Activated CD4-positive, alpha-beta T cell treated with anti-CD3 and anti-CD28 coated beads, Interleukin-2, amount 50 U/mL, for 16 hours (primary cell): ENCODE results near the gene PCBP2.
"Not testable (repeated sequence)": the region's sequence is repeated elsewhere in the genome, so short reads cannot be mapped to it uniquely, and the experiment has no call there.

Source experiments
- DNase-seq: peaks from one replicate; pipeline ENCODE4 v3.0.0-alpha.2; 2020

The PCBP2 gene

DNA sequence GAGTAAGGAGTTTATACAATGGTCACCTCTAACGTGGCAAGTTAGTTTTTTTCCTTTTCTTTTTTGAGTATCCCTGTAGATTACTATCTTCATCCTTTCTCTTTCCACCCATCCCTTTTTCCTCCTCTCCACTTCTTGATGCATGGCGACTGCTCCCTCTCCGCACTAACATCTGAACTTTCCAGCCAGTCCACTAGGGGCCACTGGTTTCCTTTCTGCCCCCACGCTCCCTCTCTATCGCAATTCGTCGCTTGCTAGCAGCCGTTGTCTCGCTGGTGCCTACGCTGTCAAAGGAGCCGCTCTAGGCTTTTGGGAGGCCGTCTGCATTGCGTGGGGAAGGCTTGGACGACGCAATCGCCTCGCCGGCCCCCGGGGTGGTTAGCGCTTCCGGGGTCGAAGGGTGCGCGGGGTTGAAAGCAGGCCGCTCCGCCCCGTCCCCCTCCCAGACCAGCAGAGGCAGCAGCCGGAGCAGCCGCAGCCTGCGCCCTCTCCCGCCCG, at the start of gene PCBP2:
PCBP2 (plus strand) TSS at position 442 of the 498 bp plus-strand sequence. CDS start 2,699 bp downstream, outside the sequence.
- peak; percentile 99 for DNase-seq

DNA sequence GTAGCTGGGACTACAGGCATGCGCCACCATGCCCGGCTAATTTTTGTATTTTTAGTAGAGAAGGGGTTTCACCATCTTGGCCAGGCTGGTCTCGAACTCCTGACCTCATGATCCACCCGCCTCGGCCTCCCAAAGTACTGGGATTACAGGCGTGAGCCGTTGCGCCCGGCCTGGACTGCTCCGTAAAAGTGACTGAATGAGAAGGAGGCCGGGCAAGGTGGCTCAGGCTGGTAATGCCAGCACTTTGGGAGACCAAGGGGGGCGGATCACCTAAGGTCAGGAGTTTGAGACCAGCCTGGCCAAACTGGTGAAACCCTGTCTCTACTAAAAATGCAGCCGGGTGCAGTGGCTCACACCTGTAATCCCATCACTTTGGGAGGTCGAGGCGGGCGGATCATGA, 49.6 kb upstream of the PCBP2 start:
- not testable (repeated sequence) for DNase-seq

- DNase-seq = no peak
Measured at GRCh38 chr12:53402871-53403270, 49.0 kb upstream of the PCBP2 start.

- DNase-seq = no peak
Measured at GRCh38 chr12:53410951-53411350, 41.0 kb upstream of the PCBP2 start.

DNA sequence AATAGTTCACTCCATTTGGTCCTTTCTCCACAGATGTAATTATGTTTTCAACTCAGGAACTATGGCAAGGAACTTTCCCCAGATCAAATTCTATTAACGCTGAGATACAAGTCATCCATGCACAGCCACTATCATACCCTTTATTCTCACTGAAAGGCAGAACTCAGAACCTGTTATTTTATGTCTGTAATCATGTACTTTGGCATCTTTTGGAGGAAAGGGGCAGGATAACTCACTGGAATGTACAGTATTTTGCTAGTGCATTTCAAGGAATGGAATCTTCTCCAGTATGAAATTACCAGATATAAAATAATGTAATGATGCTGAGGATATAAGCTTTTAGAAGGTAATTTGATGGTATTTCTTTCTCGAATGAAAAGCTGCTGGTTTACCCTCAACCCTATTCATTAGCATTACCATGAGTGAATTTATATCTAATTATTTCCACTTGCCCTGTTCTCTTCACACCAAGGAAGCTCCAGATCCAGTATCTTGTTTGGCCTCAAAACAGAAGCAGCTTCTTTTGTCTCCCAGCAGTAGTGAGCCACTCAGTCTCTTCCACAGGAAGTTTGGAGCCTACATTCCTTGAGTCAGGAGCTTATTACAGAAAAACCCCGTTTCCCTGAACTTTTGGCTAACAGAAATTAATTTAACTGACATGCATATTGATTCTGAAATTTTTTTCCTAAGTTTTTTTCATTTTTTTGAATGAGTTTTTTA, 38.3 kb upstream of the PCBP2 start:
- DNase-seq = no peak

DNA sequence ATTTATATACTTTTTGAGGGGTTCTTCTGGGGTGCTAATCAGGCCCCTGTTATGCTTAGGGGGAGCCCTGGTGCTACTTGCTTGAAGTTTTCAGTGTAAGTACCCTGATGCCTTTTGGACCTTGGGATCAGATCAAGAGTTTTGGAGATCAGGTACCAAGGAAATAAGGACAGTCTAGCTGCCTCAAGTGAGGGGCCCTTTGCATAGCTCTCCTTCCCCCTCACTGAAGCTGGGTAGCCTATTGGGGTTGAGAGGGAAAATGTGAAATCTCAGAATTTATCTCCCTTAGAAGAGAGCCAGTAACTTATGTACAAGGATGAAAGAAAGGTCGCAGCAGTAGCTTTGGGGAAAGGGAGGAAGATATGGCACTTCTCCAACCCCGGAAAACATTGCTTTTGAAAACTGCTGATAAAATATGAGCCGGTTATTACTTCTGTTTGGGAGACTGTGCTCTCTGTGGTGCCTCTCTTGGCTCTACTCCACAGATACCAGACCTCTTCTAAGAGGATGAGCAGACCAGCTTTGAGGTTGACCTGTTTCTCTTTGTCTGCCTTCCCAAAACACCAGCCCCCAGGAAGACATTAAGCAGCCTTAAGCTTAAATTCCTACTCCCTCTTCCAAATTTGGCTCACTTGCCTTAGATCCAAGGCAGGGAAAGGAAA, 37.0 kb upstream of the PCBP2 start:
- DNase-seq = no peak

GRCh38 chr12:53415752-53416389, 36.0 kb upstream of the PCBP2 start:
- DNase-seq = not testable (repeated sequence)

- peak; percentile 36 for DNase-seq
Measured at GRCh38 chr12:53417291-53417816, 34.5 kb upstream of the PCBP2 start.

GRCh38 chr12:53418221-53418620, 33.7 kb upstream of the PCBP2 start:
- DNase-seq = no peak

DNA sequence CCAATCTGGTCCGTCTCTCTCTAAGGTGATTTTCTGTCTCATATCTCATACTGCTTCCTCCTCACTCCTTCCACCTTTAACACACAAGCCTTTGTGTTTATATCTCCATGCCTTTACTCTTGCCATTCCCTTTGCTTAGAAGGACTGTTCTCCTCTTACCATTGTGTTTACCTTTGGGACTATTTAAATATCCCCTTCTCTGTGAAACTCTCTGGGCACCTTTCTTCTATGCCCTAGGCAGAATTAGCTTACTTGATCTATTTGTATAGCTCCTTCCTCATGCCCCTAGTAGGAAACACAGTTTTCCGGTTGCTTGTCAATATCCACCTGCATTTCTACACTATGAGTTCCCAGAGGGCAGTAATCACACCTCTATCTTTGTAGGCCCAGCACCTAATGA, 32.1 kb upstream of the PCBP2 start:
- no peak for DNase-seq

DNA sequence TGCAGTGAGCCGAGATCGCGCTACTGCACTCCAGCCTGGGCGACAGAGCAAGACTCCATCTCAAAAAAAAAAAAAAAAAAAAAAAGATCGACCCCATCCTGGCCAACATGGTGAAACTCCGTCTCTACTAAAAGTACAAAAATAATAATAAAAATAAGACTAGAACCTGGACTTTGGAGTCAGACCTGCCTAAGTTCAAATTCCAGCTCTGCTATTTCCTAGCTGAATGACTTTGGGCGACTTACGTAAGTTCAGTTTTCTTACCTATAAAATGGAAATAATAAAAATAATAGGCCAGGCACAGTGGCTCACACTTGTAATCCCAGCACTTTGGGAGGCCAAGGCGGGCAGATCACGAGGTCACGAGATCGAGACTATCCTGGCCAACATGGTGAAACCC, 29.7 kb upstream of the PCBP2 start:
- not testable (repeated sequence) for DNase-seq

DNA sequence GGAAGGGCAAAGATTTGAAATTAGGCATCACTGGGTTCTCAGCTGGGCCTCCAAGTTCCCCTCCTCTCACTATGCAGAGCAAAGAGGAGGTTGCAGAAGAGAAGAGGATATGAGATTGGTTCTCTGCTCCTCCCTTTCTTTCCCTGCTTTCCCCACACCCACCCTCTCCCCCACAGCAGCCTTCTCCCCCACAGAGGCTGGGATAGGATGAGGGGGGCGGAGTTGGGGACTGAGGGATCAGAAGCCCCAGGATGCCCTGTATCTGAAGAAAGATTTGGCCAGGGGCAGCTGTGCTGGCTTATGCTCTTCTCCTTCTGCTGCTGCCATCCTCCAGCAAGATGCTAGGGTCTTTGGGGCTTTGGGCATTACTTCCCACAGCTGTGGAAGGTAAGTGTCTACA, 28.3 kb upstream of the PCBP2 start, which contains the start of gene AMHR2:
AMHR2 (plus strand) TSS at position 259 of the 400 bp plus-strand sequence; CDS start at position 339, 80 bp downstream.
- DNase-seq = no peak

DNA sequence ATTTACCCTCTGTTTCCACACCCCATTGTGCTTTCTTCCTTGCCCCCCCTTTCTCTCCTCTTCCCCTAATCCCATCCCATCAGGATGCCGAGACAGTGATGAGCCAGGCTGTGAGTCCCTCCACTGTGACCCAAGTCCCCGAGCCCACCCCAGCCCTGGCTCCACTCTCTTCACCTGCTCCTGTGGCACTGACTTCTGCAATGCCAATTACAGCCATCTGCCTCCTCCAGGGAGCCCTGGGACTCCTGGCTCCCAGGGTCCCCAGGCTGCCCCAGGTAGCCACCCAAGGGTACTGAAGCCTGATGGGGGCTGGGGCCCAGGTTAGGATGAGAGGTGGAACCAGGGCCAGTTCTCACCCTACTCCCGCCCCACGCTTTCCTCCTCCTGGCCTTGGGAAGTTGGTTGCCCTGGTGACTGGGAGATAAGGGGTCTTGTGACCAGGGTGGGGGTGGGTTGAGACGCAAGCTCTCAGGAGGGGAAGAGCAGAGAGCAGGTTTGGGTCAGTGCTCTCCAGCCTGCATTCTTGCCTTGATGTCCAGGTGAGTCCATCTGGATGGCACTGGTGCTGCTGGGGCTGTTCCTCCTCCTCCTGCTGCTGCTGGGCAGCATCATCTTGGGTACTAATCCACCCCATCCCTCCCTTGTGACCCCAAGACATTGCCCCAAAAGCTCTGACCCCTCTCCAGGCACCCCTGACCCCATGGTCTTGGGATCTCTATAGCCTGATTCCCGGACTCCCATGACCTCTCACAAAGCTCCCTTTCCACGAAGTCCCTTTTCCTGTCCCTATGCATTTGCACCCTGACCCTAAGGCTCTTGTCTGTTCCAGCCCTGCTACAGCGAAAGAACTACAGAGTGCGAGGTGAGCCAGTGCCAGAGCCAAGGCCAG, 27.0 kb upstream of the PCBP2 start:
- DNase-seq = no peak

DNA sequence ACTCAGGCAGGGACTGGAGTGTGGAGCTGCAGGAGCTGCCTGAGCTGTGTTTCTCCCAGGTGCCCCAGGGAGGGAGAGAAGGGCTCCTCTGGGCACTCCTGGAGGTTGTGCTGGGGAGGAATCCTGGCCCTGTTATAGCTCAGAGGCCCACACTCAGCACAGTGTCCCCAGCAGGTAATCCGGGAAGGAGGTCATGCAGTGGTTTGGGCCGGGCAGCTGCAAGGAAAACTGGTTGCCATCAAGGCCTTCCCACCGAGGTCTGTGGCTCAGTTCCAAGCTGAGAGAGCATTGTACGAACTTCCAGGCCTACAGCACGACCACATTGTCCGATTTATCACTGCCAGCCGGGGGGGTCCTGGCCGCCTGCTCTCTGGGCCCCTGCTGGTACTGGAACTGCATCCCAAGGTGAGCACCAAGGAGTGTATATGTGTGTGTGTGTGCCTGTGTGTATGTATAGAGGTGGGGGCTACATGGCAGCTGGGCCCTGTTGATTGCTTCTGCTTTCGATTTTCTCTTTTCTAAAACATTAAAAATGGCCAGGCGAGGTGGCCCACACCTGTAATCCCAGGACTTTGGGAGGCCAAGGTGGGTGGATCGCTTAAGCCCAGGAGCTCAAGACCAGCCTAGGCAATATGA, 26.3 kb upstream of the PCBP2 start:
- no peak for DNase-seq

- peak; percentile 66 for DNase-seq
Measured at GRCh38 chr12:53427905-53428594, 23.9 kb upstream of the PCBP2 start.

GRCh38 chr12:53428741-53429140, 23.2 kb upstream of the PCBP2 start:
- DNase-seq = no peak

GRCh38 chr12:53430116-53430515, 21.8 kb upstream of the PCBP2 start:
- no peak for DNase-seq

DNA sequence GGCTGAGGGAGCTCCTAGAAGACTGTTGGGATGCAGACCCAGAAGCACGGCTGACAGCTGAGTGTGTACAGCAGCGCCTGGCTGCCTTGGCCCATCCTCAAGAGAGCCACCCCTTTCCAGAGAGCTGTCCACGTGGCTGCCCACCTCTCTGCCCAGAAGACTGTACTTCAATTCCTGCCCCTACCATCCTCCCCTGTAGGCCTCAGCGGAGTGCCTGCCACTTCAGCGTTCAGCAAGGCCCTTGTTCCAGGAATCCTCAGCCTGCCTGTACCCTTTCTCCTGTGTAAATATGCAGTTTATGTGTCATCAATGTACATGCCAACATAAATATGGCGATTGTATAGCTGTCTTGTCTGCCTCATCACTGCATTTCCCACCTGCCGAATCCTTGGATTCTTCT, 20.7 kb upstream of the PCBP2 start:
- DNase-seq = no peak

GRCh38 chr12:53435326-53435725, 16.6 kb upstream of the PCBP2 start:
- not testable (repeated sequence) for DNase-seq

DNA sequence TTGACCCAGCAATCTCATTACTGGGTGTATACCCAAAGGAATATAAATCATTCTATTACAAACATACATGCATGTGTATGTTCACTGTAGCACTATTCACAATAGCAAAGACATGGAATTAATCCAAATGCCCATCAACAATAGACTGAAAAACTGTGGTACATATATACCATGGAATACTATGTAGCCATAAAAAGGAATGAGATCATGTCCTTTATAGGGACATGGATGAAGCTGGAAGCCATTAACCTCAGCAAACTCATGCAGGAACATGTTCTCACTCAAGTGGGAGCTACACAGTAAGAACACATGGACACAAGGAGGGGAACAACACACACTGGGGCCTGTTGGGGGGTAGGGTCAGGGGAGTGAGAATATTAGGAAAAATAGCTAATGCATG, 12.3 kb upstream of the PCBP2 start:
- not testable (repeated sequence) for DNase-seq
